Measurements from ENCODE around the gene RFX7.

Gene RFX7

DNA sequence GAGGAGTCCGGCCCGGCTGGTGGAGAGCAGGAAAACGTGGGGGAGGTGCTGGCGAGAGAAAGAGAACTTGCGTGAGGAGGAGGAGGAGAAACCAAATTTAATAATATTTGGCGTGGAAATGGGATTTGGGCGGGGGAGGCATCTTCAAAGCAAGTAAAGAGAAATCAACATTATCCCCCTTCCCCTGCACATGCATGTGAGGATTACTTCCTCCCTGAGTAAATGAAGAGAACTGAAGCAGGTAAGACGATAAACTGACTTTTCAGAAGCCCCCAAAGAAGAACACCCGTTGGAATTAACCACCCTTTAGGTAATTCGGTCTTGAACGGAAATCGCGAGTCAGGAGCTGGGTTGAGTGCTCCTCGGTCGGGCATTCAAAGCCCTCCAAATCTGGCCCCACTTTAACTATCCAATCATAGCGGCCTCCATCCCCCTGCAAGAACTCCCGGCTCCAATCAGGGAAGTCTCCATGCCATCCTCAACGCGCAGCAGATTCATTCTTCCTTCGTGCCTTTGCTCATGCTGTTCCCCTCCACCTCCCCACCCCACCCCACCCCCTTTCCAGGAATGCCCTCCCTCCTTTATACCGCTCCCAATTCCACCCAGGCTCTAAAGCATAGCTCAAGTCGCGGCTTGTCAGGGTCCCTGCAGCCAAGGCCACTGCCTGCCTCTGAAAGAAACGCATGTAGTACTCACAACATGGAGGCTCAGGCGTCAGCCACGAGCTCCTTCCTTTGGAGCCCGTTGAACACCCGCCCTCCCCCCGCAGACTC is 545 bp upstream of the RFX7 start:
- peaks cover 32% of the 10 kb centered on the region for H3K4me1 ChIP-seq (ENCODE audit: insufficient read depth, low read length, severe bottlenecking)
- TF ChIP-seq, protein P1, sequence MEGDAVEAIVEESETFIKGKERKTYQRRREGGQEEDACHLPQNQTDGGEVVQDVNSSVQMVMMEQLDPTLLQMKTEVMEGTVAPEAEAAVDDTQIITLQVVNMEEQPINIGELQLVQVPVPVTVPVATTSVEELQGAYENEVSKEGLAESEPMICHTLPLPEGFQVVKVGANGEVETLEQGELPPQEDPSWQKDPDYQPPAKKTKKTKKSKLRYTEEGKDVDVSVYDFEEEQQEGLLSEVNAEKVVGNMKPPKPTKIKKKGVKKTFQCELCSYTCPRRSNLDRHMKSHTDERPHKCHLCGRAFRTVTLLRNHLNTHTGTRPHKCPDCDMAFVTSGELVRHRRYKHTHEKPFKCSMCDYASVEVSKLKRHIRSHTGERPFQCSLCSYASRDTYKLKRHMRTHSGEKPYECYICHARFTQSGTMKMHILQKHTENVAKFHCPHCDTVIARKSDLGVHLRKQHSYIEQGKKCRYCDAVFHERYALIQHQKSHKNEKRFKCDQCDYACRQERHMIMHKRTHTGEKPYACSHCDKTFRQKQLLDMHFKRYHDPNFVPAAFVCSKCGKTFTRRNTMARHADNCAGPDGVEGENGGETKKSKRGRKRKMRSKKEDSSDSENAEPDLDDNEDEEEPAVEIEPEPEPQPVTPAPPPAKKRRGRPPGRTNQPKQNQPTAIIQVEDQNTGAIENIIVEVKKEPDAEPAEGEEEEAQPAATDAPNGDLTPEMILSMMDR (IDR thresholded peaks at IDR 0.05; ENCODE audit: low read length) = no peak
- TF ChIP-seq EZH2 (IDR thresholded peaks at IDR 0.05; ENCODE audit: borderline replicate concordance, low read length) = no peak
- no peaks in the 10 kb centered on the region for H4K20me1 ChIP-seq (ENCODE audit: insufficient read depth, low read length)
- H3K9me2 ChIP-seq (ENCODE audit: low read depth, low read length) = no peaks in the 10 kb centered on the region
- H2AFZ ChIP-seq (ENCODE audit: low read length) = peak overlapping the region; percentile 57; the same call in 1 of the 2 replicates
- H3K36me3 ChIP-seq (ENCODE audit: insufficient read depth, low read length) = peaks cover 5% of the 10 kb centered on the region
- peaks cover 43% of the 10 kb centered on the region for H3K79me2 ChIP-seq (ENCODE audit: insufficient read depth, low read length)
- H3K4me2 ChIP-seq (ENCODE audit: low read length) = peak overlapping the region; percentile 86
- H3K27me3 ChIP-seq (ENCODE audit: insufficient read depth, low read length) = no peaks in the 10 kb centered on the region
- no peaks in the 10 kb centered on the region for H3K9me3 ChIP-seq (ENCODE audit: low read length)
- peak overlapping the region; percentile 97 for H3K9ac ChIP-seq (ENCODE audit: low read length)
- peak overlapping the region; percentile 89 for H3K27ac ChIP-seq (ENCODE audit: low read depth, low read length, poor library complexity, severe bottlenecking)
- peak overlapping the region; percentile 84 for H3K4me3 ChIP-seq (ENCODE audit: low read depth, low read length, poor library complexity, severe bottlenecking)
- no peaks in the 10 kb centered on the region; the same call in 1 of the 2 replicates for H3F3A ChIP-seq (ENCODE audit: insufficient read depth, low read length)

DNA sequence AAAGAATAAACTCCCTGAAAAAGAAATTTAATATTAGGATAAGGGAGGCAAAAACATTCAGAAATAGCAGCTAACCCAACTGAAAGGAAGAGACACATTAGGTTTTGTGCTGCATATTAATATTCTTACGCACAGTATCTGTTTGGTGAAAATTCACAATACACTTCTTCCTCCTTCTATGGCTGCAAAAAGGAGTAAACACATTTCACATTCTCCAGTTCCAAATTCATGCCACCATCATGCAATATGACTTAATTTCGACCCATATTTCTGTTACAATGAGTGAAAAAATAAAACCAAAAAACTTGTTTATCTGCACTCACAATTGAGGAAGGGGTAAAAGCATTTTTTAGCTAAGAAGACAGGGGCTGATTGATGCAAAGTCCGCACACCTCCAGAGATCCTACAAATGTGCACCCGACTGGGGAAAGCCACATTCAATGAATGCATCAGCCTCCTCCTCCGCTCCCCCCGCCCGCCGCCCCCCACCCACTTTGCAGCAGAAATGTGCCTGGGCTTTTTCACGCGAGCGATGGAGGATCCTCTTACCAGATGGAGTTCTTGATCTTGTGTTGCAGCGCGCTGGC is 1.0 kb downstream of the RFX7 start:
- Histone ChIP-seq H3K27ac (ENCODE audit: low read depth, low read length, poor library complexity, severe bottlenecking) (peak overlapping the region; percentile 73), H3K79me2 (ENCODE audit: insufficient read depth, low read length) (peaks cover 58% of the 10 kb centered on the region), H3K9ac (ENCODE audit: low read length) (peak overlapping the region; percentile 96), H2AFZ (ENCODE audit: low read length) (no peak overlapping the region), H3K4me2 (ENCODE audit: low read length) (peak overlapping the region; percentile 92), H4K20me1 (ENCODE audit: insufficient read depth, low read length) (no peaks in the 10 kb centered on the region), H3K9me2 (ENCODE audit: low read depth, low read length) (no peaks in the 10 kb centered on the region), H3F3A (ENCODE audit: insufficient read depth, low read length) (no peaks in the 10 kb centered on the region), H3K9me3 (ENCODE audit: low read length) (peaks cover 2% of the 10 kb centered on the region; the same call in 1 of the 2 replicates), H3K27me3 (ENCODE audit: insufficient read depth, low read length) (no peaks in the 10 kb centered on the region), H3K4me1 (ENCODE audit: insufficient read depth, low read length, severe bottlenecking) (peaks cover 32% of the 10 kb centered on the region), H3K4me3 (ENCODE audit: low read depth, low read length, poor library complexity, severe bottlenecking) (peak overlapping the region; percentile 84), H3K36me3 (ENCODE audit: insufficient read depth, low read length) (peaks cover 10% of the 10 kb centered on the region)
- TF ChIP-seq EZH2 (IDR thresholded peaks at IDR 0.05; ENCODE audit: borderline replicate concordance, low read length) = no peak
- TF ChIP-seq, protein P1 (IDR thresholded peaks at IDR 0.05; ENCODE audit: low read length) = no peak

DNA sequence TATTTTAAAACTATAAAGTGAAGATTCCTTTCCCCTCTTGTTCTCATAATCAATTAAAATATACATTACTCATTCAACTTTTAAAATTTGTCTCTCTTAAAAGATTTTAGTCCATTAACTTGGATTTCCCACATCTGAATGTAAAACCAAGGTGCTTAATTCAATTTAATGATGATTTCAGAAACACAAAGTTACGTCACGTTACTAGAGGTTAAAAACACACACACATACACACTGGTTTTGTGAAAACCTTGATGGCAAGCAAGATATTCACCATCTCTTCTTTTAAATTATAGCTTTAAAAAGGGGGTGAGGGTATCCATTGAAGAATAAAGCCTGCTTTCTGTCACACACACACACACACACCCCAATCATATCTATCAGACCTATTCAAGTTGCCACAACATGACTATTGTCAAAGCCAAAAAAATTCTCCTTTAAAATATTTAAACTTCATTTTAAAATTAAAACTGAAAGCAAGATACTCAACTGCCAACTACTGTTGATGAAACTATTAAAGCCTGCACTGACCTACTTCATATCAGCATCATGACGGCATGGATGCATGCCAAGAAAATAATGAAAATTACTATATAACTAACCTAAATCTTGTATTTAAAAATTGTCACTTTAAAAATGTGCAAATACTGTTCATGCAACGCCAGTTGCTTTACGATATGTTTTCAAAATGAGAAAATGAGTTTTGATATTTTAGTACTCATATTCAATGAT is 2.1 kb downstream of the RFX7 start:
- Histone ChIP-seq H3K9ac (ENCODE audit: low read length) (peak overlapping the region; percentile 96), H3K79me2 (ENCODE audit: insufficient read depth, low read length) (peaks cover 69% of the 10 kb centered on the region), H3K9me2 (ENCODE audit: low read depth, low read length) (no peaks in the 10 kb centered on the region), H3K27me3 (ENCODE audit: insufficient read depth, low read length) (no peaks in the 10 kb centered on the region), H3K9me3 (ENCODE audit: low read length) (peaks cover 5% of the 10 kb centered on the region; the same call in 1 of the 2 replicates), H3K36me3 (ENCODE audit: insufficient read depth, low read length) (peaks cover 20% of the 10 kb centered on the region), H3K27ac (ENCODE audit: low read depth, low read length, poor library complexity, severe bottlenecking) (no peak overlapping the region), H3K4me1 (ENCODE audit: insufficient read depth, low read length, severe bottlenecking) (peaks cover 32% of the 10 kb centered on the region), H3F3A (ENCODE audit: insufficient read depth, low read length) (no peaks in the 10 kb centered on the region), H2AFZ (ENCODE audit: low read length) (no peak overlapping the region), H3K4me2 (ENCODE audit: low read length) (peak overlapping the region; percentile 92), H4K20me1 (ENCODE audit: insufficient read depth, low read length) (no peaks in the 10 kb centered on the region), H3K4me3 (ENCODE audit: low read depth, low read length, poor library complexity, severe bottlenecking) (peak overlapping the region; percentile 84)
- TF ChIP-seq EZH2 (IDR thresholded peaks at IDR 0.05; ENCODE audit: borderline replicate concordance, low read length) = no peak
- TF ChIP-seq, protein P1 (IDR thresholded peaks at IDR 0.05; ENCODE audit: low read length) = no peak
